ENCODE results near the gene GALNT11.

The GALNT11 gene

GRCh38 chr7:152103691-152104090 lies 78.2 kb downstream of the GALNT11 start:
- Histone ChIP-seq H3K9me3 (ENCODE audit: insufficient read depth, low read length, severe bottlenecking) (no peaks in the 10 kb centered on the region), H2AFZ (ENCODE audit: low read depth, low read length) (no peak overlapping the region), H3K36me3 (ENCODE audit: insufficient read depth, low read length) (no peaks in the 10 kb centered on the region), H3K4me1 (ENCODE audit: insufficient read depth, low read length) (no peaks in the 10 kb centered on the region), H3K9ac (ENCODE audit: low read depth, low read length) (no peak overlapping the region), H4K20me1 (ENCODE audit: insufficient read depth, low read length) (no peaks in the 10 kb centered on the region), H3K79me2 (ENCODE audit: insufficient read depth, low read length) (no peaks in the 10 kb centered on the region), H3K27me3 (ENCODE audit: insufficient read depth, low read length, poor library complexity) (no peaks in the 10 kb centered on the region), H3K27ac (ENCODE audit: low read length) (no peak overlapping the region), H3K4me2 (ENCODE audit: insufficient read depth, low read length) (no peak overlapping the region), H3K4me3 (ENCODE audit: low read depth in 1 of 2, low read length in 2 of 2) (no peak overlapping the region)
- no peak for ATAC-seq (ENCODE audit: insufficient read depth, low read depth)
- no peak for TF ChIP-seq EZH2 (IDR thresholded peaks at IDR 0.05; ENCODE audit: borderline replicate concordance, low read depth, low read length, severe bottlenecking)
- TF ChIP-seq CTCF (IDR thresholded peaks at IDR 0.05; ENCODE audit: borderline replicate concordance, extremely low read depth, low read length, poor library complexity, severe bottlenecking): no peak
- no peak for DNase-seq

GRCh38 chr7:152105205-152105604 lies 79.7 kb downstream of the GALNT11 start:
- TF ChIP-seq CTCF (IDR thresholded peaks at IDR 0.05; ENCODE audit: borderline replicate concordance, extremely low read depth, low read length, poor library complexity, severe bottlenecking) (no peak), EZH2 (IDR thresholded peaks at IDR 0.05; ENCODE audit: borderline replicate concordance, low read depth, low read length, severe bottlenecking) (no peak)
- H4K20me1 ChIP-seq (ENCODE audit: insufficient read depth, low read length): no peaks in the 10 kb centered on the region

GRCh38 chr7:152106990-152107389 lies 81.5 kb downstream of the GALNT11 start:
- Histone ChIP-seq H3K27me3 (ENCODE audit: insufficient read depth, low read length, poor library complexity) (no peaks in the 10 kb centered on the region), H3K27ac (ENCODE audit: low read length) (no peak overlapping the region), H3K4me3 (ENCODE audit: low read depth in 1 of 2, low read length in 2 of 2) (no peak overlapping the region), H4K20me1 (ENCODE audit: insufficient read depth, low read length) (no peaks in the 10 kb centered on the region), H3K4me2 (ENCODE audit: insufficient read depth, low read length) (no peak overlapping the region), H3K9me3 (ENCODE audit: insufficient read depth, low read length, severe bottlenecking) (no peaks in the 10 kb centered on the region), H3K9ac (ENCODE audit: low read depth, low read length) (no peak overlapping the region), H3K36me3 (ENCODE audit: insufficient read depth, low read length) (no peaks in the 10 kb centered on the region), H2AFZ (ENCODE audit: low read depth, low read length) (no peak overlapping the region), H3K4me1 (ENCODE audit: insufficient read depth, low read length) (no peaks in the 10 kb centered on the region), H3K79me2 (ENCODE audit: insufficient read depth, low read length) (no peaks in the 10 kb centered on the region)
- no peak for DNase-seq
- TF ChIP-seq EZH2 (IDR thresholded peaks at IDR 0.05; ENCODE audit: borderline replicate concordance, low read depth, low read length, severe bottlenecking) (no peak), CTCF (IDR thresholded peaks at IDR 0.05; ENCODE audit: borderline replicate concordance, extremely low read depth, low read length, poor library complexity, severe bottlenecking) (no peak)
- no peak for ATAC-seq (ENCODE audit: insufficient read depth, low read depth)

More at GRCh38 chr7:152105205-152105604, 79.7 kb downstream of the GALNT11 start:
- Histone ChIP-seq H3K27me3 (ENCODE audit: insufficient read depth, low read length, poor library complexity) (no peaks in the 10 kb centered on the region), H2AFZ (ENCODE audit: low read depth, low read length) (no peak overlapping the region), H3K36me3 (ENCODE audit: insufficient read depth, low read length) (no peaks in the 10 kb centered on the region), H3K4me1 (ENCODE audit: insufficient read depth, low read length) (no peaks in the 10 kb centered on the region), H3K27ac (ENCODE audit: low read length) (no peak overlapping the region), H3K79me2 (ENCODE audit: insufficient read depth, low read length) (no peaks in the 10 kb centered on the region), H3K9ac (ENCODE audit: low read depth, low read length) (no peak overlapping the region), H3K9me3 (ENCODE audit: insufficient read depth, low read length, severe bottlenecking) (no peaks in the 10 kb centered on the region), H3K4me3 (ENCODE audit: low read depth in 1 of 2, low read length in 2 of 2) (no peak overlapping the region), H3K4me2 (ENCODE audit: insufficient read depth, low read length) (no peak overlapping the region)
- ATAC-seq (ENCODE audit: insufficient read depth, low read depth): no peak
- no peak for DNase-seq

- no peaks in the 10 kb centered on the region for H4K20me1 ChIP-seq (ENCODE audit: insufficient read depth, low read length)
- no peak for TF ChIP-seq CTCF (IDR thresholded peaks at IDR 0.05; ENCODE audit: borderline replicate concordance, extremely low read depth, low read length, poor library complexity, severe bottlenecking)
- TF ChIP-seq EZH2 (IDR thresholded peaks at IDR 0.05; ENCODE audit: borderline replicate concordance, low read depth, low read length, severe bottlenecking): no peak
- ATAC-seq (ENCODE audit: insufficient read depth, low read depth) (no peak), DNase-seq (no peak)
- H3K9ac ChIP-seq (ENCODE audit: low read depth, low read length): no peak overlapping the region
- H3K27ac ChIP-seq (ENCODE audit: low read length): no peak overlapping the region
- H3K9me3 ChIP-seq (ENCODE audit: insufficient read depth, low read length, severe bottlenecking): no peaks in the 10 kb centered on the region
- no peaks in the 10 kb centered on the region for H3K79me2 ChIP-seq (ENCODE audit: insufficient read depth, low read length)
- no peak overlapping the region for H3K4me3 ChIP-seq (ENCODE audit: low read depth in 1 of 2, low read length in 2 of 2)
- no peaks in the 10 kb centered on the region for H3K4me1 ChIP-seq (ENCODE audit: insufficient read depth, low read length)
- H3K36me3 ChIP-seq (ENCODE audit: insufficient read depth, low read length): no peaks in the 10 kb centered on the region
- H3K4me2 ChIP-seq (ENCODE audit: insufficient read depth, low read length): no peak overlapping the region
- no peak overlapping the region for H2AFZ ChIP-seq (ENCODE audit: low read depth, low read length)
- no peaks in the 10 kb centered on the region for H3K27me3 ChIP-seq (ENCODE audit: insufficient read depth, low read length, poor library complexity)
Observed at GRCh38 chr7:152107945-152108344, 82.5 kb downstream of the GALNT11 start.

Measured in DND-41 (cell line).